GM21737 (cell line): ENCODE measurements around the gene SLC9A1.
"Not testable (repeated sequence)": the region's sequence is repeated elsewhere in the genome, so short reads cannot be mapped to it uniquely, and the experiment has no call there.

Source experiments
- ATAC-seq: cut with Tn5 transposase; IDR thresholded peaks from one replicate; pipeline ENCODE4 v1.9.1; 2021; ENCODE audit warnings: mild to moderate bottlenecking, moderate library complexity; ENCODE audit not compliant: unreplicated experiment

Gene SLC9A1

DNA sequence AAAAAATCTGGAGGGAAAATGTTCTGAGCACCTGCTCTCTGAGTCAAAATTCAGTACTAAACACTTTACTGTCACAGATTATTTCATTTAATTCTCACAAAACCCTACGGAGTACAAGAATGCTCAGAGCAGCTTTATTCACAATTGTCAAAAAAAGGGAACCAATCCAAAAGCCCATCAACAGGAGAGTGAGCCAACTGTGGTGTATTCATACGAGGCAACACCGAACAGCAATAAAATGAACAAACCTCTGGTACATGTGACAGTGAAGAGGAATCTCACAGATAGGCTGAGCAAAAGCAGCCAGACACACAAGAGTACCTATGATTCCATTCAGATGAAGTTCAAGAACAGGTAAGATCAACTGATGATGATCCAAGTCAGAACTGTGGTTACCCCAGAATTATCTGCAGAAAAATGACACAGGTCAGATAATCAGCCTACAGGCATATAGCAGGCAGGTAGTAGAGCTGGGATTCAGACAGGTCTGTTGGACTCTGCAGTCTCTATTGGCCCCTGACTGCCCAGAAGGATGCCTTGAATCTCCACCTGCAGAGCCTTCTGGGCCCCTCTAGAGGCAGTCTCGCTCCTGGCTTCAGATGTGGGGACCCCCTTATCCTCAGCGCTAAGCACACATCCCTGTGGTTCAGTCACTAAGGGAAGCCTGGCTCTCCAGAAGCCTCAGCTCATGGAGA lies 19.2 kb downstream of the SLC9A1 start:
- no peak for ATAC-seq

DNA sequence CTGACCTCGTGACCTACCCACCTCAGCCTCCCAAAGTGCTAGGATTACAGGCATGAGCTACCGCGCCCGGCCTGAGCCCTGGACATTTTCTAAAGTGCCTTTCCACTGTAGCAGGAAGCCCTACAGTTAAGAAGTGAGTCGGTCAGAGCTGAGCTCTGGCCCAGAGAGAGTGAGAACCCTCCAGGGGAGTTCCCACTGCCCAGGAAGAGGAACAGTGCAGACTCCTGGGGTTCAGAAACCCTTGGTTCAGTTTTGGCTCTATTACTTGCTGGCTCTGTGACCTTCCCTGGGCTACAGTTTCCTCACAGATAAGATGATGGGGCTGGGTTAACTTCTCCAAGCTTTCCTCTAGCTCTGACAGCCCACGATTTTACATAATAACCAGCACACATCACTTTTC lies 20.9 kb downstream of the SLC9A1 start:
- peak; percentile 51 for ATAC-seq

DNA sequence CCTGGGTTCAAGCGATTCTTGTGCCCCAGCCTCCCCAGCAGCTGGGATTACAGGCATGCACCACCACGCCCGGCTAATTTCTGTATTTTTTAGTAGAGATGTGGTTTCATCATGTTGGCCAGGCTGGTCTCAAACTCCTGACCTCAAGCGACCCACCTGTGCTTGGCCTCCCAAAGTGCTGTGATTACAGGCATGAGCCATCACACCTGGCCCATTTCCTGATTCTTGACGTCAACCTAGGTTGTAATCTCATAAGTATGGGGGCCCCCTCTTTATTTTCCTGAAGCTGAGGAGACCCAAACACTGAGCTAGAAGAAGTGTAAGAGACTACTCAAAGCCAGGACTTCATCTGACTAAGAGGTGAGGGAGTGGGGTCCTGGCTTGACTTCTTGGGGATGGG lies 21.8 kb downstream of the SLC9A1 start:
- ATAC-seq: no peak

DNA sequence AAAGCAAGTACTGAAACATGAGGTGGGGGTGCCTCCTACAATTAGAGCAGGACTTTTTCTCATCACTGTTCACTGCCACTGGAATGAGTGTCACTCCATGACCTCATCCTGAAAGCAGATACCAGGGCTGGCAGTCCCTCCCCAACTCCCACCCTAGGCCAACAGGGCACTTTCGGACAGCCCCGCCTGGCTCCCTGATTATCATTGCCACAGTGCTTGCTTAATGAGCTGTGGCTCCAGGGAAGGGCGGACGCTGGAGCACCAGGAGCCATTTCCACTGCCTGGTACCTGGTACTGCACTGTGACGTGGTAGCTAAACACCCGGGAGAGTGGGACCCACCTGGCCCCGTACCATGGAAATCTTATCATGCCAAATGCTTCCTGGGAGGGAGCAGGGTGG lies 22.3 kb downstream of the SLC9A1 start:
- no peak for ATAC-seq

DNA sequence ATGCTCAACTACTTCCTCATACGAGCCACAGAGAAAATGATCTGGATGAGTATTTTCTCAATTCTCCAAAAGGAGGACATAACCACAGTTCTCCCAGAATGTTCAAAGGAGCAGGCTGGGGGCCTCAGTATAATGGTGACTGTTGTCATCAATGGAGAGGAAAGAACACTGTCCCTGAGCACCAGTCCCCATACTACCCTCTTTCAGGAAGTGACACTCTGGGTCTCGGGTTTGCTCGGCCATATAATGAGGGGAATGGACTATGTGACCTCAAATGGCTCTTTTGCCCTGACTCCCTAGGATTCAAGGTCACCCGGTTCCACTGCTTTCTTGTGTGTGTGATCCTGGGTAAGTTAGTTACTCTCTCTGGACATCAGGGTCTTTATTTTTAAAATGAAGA lies 22.8 kb downstream of the SLC9A1 start:
- ATAC-seq: no peak

DNA sequence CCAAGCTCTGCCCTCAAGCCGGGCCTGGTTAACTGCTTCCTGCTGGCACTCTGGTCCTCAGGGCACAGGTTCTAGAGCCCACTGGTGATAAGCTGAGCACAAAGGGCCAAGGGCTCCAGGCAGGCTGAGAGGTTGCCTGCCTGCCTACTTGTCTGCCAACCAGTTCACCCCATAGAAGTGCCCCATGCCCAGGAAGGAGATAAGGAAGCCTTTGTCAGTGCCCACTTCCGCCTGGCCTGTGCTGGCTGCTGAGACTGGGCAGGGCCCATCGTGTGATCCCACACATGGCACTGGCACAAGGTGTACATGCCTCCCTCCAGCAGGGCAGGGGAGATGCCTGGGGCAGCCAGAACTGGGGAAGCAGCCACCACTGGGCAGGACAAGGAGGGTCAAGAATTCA lies 24.1 kb downstream of the SLC9A1 start:
- no peak for ATAC-seq

DNA sequence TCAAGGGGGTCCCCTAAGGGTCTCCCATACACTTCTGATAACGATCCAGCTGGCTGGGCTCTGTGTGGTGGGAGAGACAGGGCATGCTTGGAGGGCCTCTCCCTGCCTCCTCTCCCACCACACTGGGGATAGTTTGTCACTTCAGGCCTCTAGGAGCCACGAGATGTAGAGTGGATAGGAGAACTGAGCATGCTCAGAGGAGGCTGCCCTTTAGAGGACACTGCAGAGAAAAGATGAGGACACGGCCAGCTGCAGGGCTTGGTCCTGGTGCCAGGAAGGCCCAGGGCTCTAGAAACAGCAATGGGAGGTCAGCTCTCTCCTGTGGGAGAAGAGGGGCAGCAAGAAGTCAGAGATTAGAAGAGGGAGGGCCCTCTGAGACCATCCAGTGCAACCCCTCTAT lies 25.7 kb downstream of the SLC9A1 start:
- ATAC-seq: no peak

DNA sequence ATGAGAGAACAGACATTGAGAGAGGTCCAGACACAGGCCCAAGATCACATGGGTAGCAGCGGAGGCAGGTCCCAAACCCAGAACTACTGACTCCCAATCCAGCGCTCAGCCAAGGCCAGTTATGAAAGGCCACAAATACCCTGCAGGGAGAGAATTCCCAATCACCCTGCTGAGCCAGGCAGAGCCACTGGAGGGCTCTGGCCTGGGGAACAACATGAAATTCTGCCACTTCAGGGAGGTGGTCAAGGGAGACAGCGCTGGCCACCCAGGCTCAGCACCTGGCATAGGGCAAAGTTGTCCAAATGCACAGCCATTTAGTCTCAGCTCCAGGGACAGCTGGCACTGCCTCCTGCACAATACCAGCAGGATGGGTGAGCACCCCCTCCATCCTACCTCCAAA lies 27.5 kb downstream of the SLC9A1 start:
- ATAC-seq: no peak

DNA sequence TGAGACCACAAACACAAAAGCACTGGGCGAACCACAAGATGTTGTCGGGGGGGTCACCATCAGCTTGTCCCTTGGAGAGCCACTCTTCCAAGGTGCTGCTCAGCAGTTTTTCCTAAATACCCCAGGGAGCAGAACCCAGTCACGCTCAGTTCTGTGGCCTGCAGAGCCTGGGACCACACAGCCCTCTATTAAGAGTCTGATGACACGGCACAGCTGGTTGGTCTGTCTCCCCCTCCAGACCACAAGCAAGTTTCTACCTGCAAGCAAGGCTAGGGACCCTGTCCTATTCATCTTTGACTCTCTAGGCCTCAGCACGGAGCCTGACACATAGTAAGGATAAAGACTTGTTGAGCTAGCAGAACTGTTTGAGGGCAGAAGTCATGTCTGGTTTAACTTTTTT lies 28.5 kb downstream of the SLC9A1 start:
- ATAC-seq: no peak

DNA sequence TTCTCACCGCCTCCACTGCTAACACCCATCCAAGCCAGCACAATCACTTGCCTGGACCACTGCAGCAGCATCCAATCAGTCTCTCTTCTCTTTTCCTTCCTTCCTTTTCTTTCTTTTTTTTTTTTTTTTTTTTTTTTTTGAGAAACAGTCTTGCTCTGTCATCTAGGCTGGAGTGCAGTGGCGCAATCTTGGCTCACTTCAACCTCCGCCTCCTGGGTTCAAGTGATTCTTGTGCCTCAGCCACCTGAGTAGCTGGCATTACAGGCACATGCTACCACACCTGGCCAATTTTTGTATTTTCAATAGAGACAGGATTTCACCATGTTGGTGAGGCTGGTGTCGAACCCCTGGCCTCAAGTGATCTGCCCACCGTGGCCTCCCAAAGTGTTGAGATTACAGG lies 29.8 kb downstream of the SLC9A1 start:
- ATAC-seq: not testable (repeated sequence)

DNA sequence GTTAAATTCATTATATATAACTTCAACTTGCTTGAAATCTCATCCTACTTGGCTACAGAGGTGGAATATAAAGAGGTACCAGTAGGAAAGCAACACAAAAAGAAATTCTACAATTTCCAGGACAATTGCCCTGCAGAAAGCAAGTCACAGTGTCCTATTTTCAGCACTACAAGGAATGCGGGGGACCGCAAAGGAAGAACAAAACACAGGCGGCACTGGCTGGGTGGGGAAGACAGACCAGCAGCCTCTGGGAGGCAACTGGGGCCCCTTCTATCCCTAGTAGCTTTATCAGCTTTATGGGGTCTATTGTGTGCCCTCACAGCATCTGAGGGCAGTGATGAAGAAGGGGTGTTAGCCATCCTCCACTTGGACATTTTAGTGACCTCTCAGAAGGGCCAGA lies 30.5 kb downstream of the SLC9A1 start:
- no peak for ATAC-seq

DNA sequence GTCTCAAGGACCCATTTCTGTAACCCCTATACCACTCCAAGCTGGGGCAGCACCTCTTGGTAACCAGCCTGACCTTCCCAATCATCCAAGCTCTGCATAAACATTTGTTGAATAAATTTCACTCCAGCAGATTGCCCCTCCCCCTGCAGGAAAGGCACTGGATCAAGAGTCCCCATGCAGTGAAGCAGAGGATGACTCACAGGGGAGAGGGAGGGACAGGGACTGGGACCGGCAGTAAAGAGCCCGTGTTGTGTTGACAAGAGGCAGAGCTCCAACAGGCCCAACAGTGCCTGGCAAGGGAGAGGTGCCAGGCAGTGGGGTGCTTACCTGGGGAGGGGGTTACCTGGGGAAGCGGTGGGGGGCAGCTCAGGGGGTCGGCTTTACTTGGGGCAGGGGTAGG lies 32.3 kb downstream of the SLC9A1 start:
- no peak for ATAC-seq

DNA sequence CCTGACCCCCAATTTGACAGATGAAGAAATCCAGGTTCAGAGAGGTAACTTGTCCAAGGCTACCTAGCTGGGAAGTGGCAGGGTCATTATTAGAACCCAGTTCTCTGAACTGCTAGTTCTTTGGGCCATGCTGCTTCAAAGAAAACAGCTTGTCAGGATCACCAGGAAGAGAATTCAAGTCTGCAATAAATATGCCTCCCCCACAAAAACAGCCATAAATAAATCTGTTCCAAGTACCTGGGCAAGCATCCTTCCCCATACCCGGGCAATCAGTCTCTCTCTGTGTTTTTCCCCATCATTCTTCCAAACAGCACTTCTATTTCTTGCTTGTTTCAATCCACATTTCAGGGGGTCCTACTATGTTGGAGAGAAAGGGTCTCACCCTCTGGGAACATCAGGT lies 34.1 kb downstream of the SLC9A1 start:
- no peak for ATAC-seq

DNA sequence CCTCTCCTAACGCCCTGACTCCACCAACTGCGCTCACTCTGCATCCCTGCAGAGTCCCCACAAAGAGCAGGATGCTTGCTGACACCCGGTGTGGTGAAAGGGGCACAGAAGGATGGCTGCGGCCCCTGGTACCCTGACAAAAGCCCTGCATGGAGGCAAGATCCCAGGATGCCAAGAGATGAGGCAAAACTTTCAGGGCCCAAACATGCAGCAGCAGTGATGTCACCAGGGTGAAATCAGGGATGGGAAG lies 36.6 kb downstream of the SLC9A1 start:
- ATAC-seq: no peak

DNA sequence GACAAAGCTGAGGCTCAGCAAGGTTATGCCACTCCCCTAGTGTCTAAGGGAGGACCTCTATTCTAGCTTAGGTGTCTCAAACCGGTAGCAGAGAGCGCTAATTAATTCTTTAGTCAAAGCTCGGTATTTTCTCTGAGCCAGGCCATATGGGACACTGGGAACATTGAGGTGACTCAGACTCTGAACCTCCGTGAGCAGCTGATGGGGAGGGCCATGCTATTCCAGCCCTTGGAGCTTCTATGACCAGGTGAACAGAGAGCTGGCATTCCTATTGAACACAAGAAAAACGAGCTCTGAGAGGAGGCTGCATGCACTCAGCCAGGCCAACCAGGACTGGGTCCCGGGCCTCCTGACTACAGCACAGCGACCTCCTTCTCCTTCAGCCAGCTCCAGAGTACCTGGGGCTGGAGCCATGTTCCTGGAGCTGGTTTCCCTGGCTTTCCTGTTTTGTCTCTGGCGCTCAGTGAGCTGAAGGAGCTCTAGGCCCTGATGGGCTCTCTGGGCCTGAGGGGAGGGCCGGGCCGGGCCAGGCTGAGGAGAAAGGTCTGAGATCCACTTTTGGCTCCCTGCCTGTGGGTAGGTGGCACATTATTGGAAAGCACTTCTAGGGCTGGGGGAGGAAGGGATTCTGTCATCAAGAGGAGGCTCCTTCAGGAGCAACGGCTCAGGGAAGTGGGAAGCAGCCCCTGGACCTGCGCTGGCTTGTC lies 37.0 kb downstream of the SLC9A1 start:
- no peak for ATAC-seq

DNA sequence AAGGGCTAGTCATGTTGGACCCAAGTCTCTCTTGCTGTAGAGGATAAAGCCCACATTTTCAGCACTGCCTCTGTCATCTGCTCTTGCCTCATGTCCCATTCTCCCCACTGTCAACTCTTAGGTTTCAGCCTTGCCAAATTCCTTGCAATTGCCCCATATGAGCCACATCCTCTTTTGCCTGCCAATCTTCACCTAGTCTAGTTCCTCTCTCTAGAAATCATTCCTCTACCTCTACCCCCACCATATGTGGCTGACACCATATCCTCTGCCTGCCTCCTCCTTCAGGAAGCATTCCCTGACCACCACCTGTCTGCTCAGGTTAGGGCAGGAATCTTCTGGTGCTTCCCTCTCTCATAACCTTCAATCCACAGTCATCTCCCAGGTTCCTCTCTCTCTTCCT lies 38.2 kb downstream of the SLC9A1 start:
- ATAC-seq: no peak

DNA sequence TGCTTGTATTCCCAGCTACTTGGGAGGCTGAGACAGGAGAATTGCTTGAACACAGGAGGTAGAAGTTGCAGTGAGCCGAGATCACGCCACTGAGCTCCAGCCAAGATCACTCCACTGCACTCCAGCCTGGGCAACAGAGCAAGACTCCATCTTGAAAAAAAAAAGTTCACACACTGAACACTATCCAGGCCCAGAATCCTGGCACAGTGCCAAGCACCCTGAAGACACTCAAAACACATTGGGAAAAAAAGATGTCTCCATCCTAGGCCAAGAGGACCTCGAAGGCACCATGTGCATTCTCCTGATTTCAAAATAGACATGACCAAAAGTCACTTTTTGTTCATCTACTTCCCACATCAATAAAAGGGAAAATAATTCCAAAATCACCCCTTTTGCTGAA lies 38.7 kb downstream of the SLC9A1 start:
- no peak for ATAC-seq

DNA sequence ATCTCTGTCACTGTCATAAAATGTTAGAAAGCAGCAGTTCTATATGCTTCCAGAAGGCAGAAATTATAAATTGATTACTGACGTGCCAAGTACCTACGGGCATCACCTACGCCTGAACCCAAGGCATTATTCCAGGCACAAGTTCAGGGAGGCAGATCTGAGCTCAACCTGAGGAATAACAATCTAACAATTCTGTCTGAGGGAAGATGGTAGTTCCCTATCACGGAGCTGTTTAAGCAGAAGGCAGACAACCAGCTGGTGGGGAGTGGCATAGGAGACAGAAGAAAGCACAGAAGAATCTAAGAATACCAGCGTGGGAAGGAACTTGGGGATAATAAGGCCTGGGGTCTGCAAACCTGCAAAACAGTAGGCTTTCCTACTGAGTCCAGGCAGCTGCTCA lies 40.4 kb downstream of the SLC9A1 start:
- no peak for ATAC-seq

DNA sequence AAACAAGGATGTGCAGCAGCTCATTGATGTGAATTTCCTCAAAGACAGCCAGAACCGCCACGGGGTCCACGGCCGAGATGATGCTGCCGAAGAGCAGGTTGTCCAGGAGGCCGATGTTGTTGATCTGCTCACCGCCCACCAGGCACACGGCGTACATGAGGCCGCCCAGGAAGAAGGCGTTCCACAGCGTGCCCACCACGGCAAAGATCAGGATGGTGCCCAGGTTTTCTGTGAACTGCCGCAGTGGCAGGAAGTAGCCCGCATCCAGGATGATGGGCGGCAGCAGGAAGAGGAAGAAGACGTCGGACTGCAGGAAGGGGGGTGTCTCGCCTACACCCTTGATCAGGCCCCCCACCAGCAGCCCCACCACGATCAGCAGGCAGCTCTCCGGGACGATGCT lies 41.1 kb downstream of the SLC9A1 start:
- no peak for ATAC-seq

DNA sequence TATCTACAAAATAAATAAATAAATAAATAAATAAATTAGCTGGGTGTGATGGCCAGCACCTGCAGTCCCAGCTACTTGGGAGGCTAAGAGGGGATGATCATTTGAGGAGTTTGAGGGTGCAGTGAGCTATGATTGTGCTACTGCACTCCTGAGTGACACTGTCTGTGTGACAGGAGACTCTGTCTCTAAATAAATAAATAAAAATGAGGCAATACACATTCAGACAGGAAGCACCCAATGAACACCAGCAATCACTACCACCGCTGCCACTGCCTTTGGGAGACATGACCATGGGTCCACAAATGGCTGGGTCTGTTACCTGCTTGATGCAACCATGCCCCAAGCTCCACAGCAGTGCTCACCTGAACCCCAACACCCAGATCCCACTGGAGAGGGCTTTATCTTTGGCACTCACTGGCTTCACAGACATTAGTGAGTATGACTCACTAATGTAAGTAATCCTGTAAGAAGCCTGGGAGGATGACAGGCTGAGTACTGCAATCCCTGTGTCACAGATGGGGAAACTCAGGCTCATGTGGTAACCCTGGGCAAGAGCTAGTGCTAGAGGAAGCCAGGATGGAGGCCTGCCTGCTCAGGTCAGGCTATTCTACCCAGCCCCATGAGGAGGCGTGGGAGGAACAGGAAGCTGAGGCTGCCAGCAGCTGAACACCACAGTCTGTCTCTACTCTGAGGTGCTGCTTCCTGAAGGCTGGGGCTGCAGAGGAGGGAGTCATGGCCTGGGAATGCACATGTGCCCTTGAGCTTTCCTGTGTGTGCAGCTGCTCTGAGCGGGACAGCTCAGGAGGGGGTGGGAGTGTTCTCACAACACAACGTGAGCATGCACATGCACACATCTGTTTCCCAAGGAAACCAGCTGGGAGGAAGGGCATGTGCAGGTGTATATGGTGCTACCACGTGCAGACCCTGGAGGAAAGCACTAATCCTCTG lies 43.0 kb downstream of the SLC9A1 start:
- ATAC-seq: peak; percentile 63

DNA sequence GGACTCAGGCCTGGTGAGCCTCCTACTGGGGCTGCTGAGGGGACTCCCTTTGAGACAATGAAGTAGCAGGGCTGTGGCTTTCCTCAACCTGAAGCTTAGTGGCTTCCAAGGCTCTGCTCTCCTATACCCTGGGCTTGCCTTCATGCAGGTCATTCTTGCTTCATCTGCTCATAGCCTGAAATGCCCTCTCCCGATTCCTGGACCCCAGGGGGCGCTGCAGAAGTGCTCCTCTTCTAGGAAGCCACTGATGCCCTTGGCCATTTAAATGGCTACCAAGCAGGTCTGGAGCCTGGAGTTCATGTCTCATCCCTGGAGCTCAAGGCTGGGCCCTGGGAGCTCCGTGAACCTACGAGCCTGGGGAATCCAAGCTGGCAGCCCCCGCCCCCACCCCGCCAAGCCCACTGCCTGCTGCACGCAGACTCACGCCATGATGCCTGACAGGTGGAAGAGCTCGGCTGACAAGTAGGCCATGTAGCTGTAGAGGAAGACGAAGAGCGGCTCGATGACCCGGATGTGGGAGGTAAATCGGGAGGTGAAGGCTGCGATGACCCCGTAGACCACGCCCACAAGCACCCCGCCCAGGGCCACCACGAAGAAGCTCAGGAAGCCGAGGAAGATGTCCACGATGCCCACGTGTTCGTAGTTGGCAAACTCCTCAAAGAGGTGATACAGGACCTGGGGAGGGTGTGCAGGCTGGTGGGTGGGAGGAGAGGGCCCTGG lies 45.7 kb downstream of the SLC9A1 start:
- no peak for ATAC-seq
